ENCODE measurements around the gene FERMT1. TPM values are rescaled to one million over a fixed set of nuclear protein-coding genes. Genes with fewer than 3 reads are reported as not detected.
"Not testable (repeated sequence)": the region's sequence is repeated elsewhere in the genome, so short reads cannot be mapped to it uniquely, and the experiment has no call there.

Gene FERMT1
- total RNA-seq, 1 experiment from 2014 or later: 0.95 TPM

DNA sequence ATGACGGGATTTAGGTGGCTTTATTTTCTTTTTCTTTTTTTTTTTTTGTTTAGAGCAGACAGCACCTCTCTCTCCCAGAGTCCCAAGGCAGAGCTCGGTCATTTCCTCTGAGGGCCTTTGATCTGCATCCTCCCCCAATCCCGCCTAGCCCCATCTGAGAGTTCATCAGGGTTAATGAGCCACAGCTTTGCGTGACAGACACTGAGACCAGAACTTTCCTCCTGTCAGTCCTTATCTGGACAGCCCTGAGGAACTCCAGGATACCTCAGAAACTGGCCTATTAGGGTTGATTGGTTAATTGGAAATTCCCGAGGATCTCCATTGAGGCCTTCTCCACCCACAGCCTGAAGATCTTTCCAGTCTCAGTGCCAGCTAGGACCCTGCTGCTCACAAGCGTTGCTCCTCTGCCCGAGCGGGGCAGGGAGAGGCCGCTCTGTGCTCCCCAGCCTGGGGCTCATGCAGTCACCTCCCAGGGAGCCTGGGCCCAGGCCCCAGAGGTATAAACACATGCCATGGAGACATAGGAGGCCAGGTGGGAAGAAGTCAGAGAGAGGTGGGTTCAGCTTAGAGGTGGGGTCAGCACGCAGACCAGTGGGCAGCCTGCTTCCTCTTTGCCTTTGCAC is 67.6 kb downstream of the FERMT1 start:
- in situ Hi-C loops (cut with HindIII; ENCODE audit: low pct_unique_long_range_greater_than_20kb, low sequenced_read_pairs): no loop called here

DNA sequence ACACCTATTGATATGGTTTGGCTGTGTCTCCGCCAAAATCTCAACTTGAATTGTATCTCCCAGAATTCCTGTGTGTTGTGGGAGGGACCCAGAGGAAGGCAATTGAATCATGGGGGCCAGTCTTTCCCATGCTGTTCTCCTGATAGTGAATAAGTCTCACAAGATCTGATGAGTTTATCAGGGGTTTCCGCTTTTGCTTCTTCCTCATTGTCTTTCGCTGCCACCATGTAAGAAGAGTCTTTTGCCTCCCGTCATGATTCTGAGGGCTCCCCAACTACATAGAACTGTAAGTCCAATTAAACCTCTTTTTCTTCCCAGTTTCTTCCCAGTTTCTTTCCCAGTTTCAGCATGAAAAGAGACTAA is 68.2 kb downstream of the FERMT1 start:
- BruUV-seq (replicated peaks); intact Hi-C loops (cut with micrococcal nuclease; ENCODE audit: unreplicated experiment); POLR2A ChIA-PET; H3K27ac ChIP-seq (ENCODE audit: low read length); H3K36me3 ChIP-seq (ENCODE audit: control insufficient read depth, insufficient read depth, low read length); H3K9me3 ChIP-seq (ENCODE audit: control insufficient read depth, insufficient read depth, low read depth, low read length); H3K4me3 ChIP-seq (ENCODE audit: low read depth in 2 of 2, low read length in 2 of 2); ATAC-seq; in situ Hi-C loops (cut with HindIII; ENCODE audit: low pct_unique_long_range_greater_than_20kb, low sequenced_read_pairs); DNase-seq (ENCODE audit: low read depth, low spot score): not testable (repeated sequence)
- H3K27me3 ChIP-seq (ENCODE audit: control insufficient read depth, insufficient read depth, low read length): peaks cover 10% of the 10 kb centered on the region
- CTCF ChIA-PET: interaction anchor here (0.7 kb wide), 1 partner anchor 15 kb away, joined by 9 read pairs; no protein-coding TSS in a partner anchor
- peaks cover 12% of the 10 kb centered on the region; the same call in 1 of the 2 replicates for H3K4me1 ChIP-seq (ENCODE audit: control insufficient read depth, insufficient read depth, low read length)

More for the DNA sequence above, 67.6 kb downstream of the FERMT1 start:
- ChIA-PET POLR2A (no interaction called here), CTCF (no interaction called here)
- DNase-seq (ENCODE audit: low read depth, low spot score) (no peak), ATAC-seq (no peak)
- TF ChIP-seq TCF7L2 (IDR thresholded peaks at IDR 0.05; ENCODE audit: low read depth, low read length): no peak
- TF ChIP-seq SIN3A (IDR thresholded peaks at IDR 0.05; ENCODE audit: borderline replicate concordance, insufficient read depth, low read depth, low read length): no peak
- no peak for TF ChIP-seq POLR2AphosphoS5 (IDR thresholded peaks at IDR 0.05; ENCODE audit: low read depth, low read length)
- TF ChIP-seq, protein P1, sequence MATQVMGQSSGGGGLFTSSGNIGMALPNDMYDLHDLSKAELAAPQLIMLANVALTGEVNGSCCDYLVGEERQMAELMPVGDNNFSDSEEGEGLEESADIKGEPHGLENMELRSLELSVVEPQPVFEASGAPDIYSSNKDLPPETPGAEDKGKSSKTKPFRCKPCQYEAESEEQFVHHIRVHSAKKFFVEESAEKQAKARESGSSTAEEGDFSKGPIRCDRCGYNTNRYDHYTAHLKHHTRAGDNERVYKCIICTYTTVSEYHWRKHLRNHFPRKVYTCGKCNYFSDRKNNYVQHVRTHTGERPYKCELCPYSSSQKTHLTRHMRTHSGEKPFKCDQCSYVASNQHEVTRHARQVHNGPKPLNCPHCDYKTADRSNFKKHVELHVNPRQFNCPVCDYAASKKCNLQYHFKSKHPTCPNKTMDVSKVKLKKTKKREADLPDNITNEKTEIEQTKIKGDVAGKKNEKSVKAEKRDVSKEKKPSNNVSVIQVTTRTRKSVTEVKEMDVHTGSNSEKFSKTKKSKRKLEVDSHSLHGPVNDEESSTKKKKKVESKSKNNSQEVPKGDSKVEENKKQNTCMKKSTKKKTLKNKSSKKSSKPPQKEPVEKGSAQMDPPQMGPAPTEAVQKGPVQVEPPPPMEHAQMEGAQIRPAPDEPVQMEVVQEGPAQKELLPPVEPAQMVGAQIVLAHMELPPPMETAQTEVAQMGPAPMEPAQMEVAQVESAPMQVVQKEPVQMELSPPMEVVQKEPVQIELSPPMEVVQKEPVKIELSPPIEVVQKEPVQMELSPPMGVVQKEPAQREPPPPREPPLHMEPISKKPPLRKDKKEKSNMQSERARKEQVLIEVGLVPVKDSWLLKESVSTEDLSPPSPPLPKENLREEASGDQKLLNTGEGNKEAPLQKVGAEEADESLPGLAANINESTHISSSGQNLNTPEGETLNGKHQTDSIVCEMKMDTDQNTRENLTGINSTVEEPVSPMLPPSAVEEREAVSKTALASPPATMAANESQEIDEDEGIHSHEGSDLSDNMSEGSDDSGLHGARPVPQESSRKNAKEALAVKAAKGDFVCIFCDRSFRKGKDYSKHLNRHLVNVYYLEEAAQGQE (IDR thresholded peaks at IDR 0.05; ENCODE audit: insufficient read depth in 1 of 2, low read depth in 2 of 2, low read length in 1 of 2): no peak
- TF ChIP-seq, protein P2, sequence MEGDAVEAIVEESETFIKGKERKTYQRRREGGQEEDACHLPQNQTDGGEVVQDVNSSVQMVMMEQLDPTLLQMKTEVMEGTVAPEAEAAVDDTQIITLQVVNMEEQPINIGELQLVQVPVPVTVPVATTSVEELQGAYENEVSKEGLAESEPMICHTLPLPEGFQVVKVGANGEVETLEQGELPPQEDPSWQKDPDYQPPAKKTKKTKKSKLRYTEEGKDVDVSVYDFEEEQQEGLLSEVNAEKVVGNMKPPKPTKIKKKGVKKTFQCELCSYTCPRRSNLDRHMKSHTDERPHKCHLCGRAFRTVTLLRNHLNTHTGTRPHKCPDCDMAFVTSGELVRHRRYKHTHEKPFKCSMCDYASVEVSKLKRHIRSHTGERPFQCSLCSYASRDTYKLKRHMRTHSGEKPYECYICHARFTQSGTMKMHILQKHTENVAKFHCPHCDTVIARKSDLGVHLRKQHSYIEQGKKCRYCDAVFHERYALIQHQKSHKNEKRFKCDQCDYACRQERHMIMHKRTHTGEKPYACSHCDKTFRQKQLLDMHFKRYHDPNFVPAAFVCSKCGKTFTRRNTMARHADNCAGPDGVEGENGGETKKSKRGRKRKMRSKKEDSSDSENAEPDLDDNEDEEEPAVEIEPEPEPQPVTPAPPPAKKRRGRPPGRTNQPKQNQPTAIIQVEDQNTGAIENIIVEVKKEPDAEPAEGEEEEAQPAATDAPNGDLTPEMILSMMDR (IDR thresholded peaks at IDR 0.05): no peak
- Histone ChIP-seq H3K4me1 (ENCODE audit: control insufficient read depth, insufficient read depth, low read length) (peaks cover 12% of the 10 kb centered on the region; the same call in 1 of the 2 replicates), H3K27ac (ENCODE audit: low read length) (no peak overlapping the region), H3K9me3 (ENCODE audit: control insufficient read depth, insufficient read depth, low read depth, low read length) (no peaks in the 10 kb centered on the region), H3K4me3 (ENCODE audit: low read depth in 2 of 2, low read length in 2 of 2) (no peak overlapping the region), H3K27me3 (ENCODE audit: control insufficient read depth, insufficient read depth, low read length) (peaks cover 10% of the 10 kb centered on the region), H3K36me3 (ENCODE audit: control insufficient read depth, insufficient read depth, low read length) (no peaks in the 10 kb centered on the region)
- BruUV-seq (replicated peaks): no TSS peak
- intact Hi-C loops (cut with micrococcal nuclease; ENCODE audit: unreplicated experiment): no loop called here
